Iris pigment epithelial cell (primary cell): ENCODE results near the gene METTL25.

ENCODE experiments used
- DNase-seq: peaks from one replicate; pipeline ENCODE4 v3.0.0-alpha.2; 2011; ENCODE audit warnings: low read depth

Gene METTL25

GRCh38 chr12:82473111-82473754, 114.9 kb downstream of the METTL25 start:
- DNase-seq: no peak

GRCh38 chr12:82474181-82474797, 116.0 kb downstream of the METTL25 start:
- DNase-seq: no peak

- DNase-seq: peak; percentile 23
Measured at GRCh38 chr12:82474798-82475184, 116.5 kb downstream of the METTL25 start.

- DNase-seq: no peak
Measured at GRCh38 chr12:82475211-82475610, 116.9 kb downstream of the METTL25 start.

GRCh38 chr12:82476511-82476910, 118.2 kb downstream of the METTL25 start:
- DNase-seq: no peak

- DNase-seq: peak; percentile 58
Measured at GRCh38 chr12:82479511-82479910, 121.2 kb downstream of the METTL25 start.

GRCh38 chr12:82480606-82481005, 122.3 kb downstream of the METTL25 start:
- DNase-seq: no peak

- DNase-seq: no peak
Measured at GRCh38 chr12:82481954-82482353, 123.6 kb downstream of the METTL25 start.

- DNase-seq: peak; percentile 81
Measured at GRCh38 chr12:82486524-82487235, 128.4 kb downstream of the METTL25 start.

- no peak for DNase-seq
Measured at GRCh38 chr12:82504409-82504808, 146.1 kb downstream of the METTL25 start.

- no peak for DNase-seq
Measured at GRCh38 chr12:82505150-82505549, 146.8 kb downstream of the METTL25 start.

- DNase-seq: no peak
Measured at GRCh38 chr12:82507686-82508085, 149.4 kb downstream of the METTL25 start.

- no peak for DNase-seq
Measured at GRCh38 chr12:82510386-82510785, 152.1 kb downstream of the METTL25 start.

- no peak for DNase-seq
Measured at GRCh38 chr12:82514880-82515279, 156.6 kb downstream of the METTL25 start.

- DNase-seq: no peak
Measured at GRCh38 chr12:82515652-82516051, 157.3 kb downstream of the METTL25 start.

- DNase-seq: peak; percentile 29
Measured at GRCh38 chr12:82517027-82517426, 158.7 kb downstream of the METTL25 start.

- no peak for DNase-seq
Measured at GRCh38 chr12:82517808-82518207, 159.5 kb downstream of the METTL25 start.

- no peak for DNase-seq
Measured at GRCh38 chr12:82519510-82519909, 161.2 kb downstream of the METTL25 start.

- no peak for DNase-seq
Measured at GRCh38 chr12:82522285-82522684, 164.0 kb downstream of the METTL25 start.

GRCh38 chr12:82522762-82523161, 164.4 kb downstream of the METTL25 start:
- no peak for DNase-seq

- DNase-seq: no peak
Measured at GRCh38 chr12:82523996-82524395, 165.7 kb downstream of the METTL25 start.

GRCh38 chr12:82524641-82525040, 166.3 kb downstream of the METTL25 start:
- no peak for DNase-seq

GRCh38 chr12:82525616-82526015, 167.3 kb downstream of the METTL25 start:
- no peak for DNase-seq
